ENCODE measurements around the gene TMEM43.

DNA sequence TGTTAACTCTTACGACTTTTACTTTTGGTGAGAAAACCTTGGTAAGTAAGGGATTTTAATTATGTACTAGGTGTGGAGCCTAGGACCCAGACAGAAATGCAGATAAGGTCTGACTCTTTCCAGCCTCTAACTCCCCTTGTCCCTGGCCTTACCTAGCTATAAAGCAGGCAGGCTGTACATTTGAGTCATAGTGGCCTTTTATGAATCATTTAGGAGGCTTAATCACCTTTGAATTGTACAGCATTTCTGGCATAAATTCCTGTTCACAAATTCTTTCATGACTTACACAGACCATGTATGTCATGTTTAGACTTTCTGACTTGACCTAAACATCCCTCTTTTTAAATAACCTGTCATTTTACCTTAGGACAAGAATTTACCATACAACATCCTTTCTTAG lies 47.5 kb upstream of the TMEM43 start:
- no peak for TF ChIP-seq SOX6 (IDR thresholded peaks at IDR 0.05)
- no peak for TF ChIP-seq SOX6 (CRISPR knock-in tag; IDR thresholded peaks at IDR 0.05)
- TF ChIP-seq, protein P1, sequence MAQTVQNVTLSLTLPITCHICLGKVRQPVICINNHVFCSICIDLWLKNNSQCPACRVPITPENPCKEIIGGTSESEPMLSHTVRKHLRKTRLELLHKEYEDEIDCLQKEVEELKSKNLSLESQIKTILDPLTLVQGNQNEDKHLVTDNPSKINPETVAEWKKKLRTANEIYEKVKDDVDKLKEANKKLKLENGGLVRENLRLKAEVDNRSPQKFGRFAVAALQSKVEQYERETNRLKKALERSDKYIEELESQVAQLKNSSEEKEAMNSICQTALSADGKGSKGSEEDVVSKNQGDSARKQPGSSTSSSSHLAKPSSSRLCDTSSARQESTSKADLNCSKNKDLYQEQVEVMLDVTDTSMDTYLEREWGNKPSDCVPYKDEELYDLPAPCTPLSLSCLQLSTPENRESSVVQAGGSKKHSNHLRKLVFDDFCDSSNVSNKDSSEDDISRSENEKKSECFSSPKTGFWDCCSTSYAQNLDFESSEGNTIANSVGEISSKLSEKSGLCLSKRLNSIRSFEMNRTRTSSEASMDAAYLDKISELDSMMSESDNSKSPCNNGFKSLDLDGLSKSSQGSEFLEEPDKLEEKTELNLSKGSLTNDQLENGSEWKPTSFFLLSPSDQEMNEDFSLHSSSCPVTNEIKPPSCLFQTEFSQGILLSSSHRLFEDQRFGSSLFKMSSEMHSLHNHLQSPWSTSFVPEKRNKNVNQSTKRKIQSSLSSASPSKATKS (CRISPR knock-in tag; IDR thresholded peaks at IDR 0.05): no peak
- no peak for TF ChIP-seq SP1 (IDR thresholded peaks at IDR 0.05)
- TF ChIP-seq SP1 (CRISPR knock-in tag; IDR thresholded peaks at IDR 0.05): no peak
- TF ChIP-seq, protein P2, sequence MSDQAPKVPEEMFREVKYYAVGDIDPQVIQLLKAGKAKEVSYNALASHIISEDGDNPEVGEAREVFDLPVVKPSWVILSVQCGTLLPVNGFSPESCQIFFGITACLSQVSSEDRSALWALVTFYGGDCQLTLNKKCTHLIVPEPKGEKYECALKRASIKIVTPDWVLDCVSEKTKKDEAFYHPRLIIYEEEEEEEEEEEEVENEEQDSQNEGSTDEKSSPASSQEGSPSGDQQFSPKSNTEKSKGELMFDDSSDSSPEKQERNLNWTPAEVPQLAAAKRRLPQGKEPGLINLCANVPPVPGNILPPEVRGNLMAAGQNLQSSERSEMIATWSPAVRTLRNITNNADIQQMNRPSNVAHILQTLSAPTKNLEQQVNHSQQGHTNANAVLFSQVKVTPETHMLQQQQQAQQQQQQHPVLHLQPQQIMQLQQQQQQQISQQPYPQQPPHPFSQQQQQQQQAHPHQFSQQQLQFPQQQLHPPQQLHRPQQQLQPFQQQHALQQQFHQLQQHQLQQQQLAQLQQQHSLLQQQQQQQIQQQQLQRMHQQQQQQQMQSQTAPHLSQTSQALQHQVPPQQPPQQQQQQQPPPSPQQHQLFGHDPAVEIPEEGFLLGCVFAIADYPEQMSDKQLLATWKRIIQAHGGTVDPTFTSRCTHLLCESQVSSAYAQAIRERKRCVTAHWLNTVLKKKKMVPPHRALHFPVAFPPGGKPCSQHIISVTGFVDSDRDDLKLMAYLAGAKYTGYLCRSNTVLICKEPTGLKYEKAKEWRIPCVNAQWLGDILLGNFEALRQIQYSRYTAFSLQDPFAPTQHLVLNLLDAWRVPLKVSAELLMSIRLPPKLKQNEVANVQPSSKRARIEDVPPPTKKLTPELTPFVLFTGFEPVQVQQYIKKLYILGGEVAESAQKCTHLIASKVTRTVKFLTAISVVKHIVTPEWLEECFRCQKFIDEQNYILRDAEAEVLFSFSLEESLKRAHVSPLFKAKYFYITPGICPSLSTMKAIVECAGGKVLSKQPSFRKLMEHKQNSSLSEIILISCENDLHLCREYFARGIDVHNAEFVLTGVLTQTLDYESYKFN (CRISPR knock-in tag; conservative IDR thresholded peaks at IDR 0.05): no peak
